22Rv1 (cell line): Measurements from ENCODE around the gene NRM.

Source experiments
- CTCF ChIP-seq: fragments of 450-650 bp; IDR thresholded peaks from 2 replicates; pipeline ENCODE4 v1.5.1; 2017; ENCODE audit warnings: mild to moderate bottlenecking
- ZFX ChIP-seq: fragments of 450-650 bp; IDR thresholded peaks from 2 replicates; pipeline ENCODE4 v1.6.1; 2017; ENCODE audit warnings: antibody characterized with exemption, borderline replicate concordance

- TF ChIP-seq CTCF (no peak), ZFX (no peak)
Observed at GRCh38 chr6:30700340-30700739, 9.6 kb upstream of the NRM start.
